GM21528 (cell line): ENCODE data around the gene ISCU.
A peak's percentile ranks its signal among the peaks of the same experiment; 100 is the strongest.
"Not testable (repeated sequence)": the region's sequence is repeated elsewhere in the genome, so short reads cannot be mapped to it uniquely, and the experiment has no call there.

Experiments
- ATAC-seq: cut with Tn5 transposase; IDR thresholded peaks from one replicate; pipeline ENCODE4 v1.9.1; 2021; ENCODE audit warnings: mild to moderate bottlenecking, moderate library complexity; ENCODE audit not compliant: unreplicated experiment, low FRiP score

The ISCU gene

GRCh38 chr12:108542320-108542719 is 20.1 kb upstream of the ISCU start:
- no peak for ATAC-seq

- no peak for ATAC-seq
Measured at GRCh38 chr12:108543652-108544051, 18.7 kb upstream of the ISCU start.

- no peak for ATAC-seq
Measured at GRCh38 chr12:108547686-108548085, 14.7 kb upstream of the ISCU start.

- ATAC-seq = no peak
Measured at GRCh38 chr12:108548954-108549521, 13.4 kb upstream of the ISCU start.

- ATAC-seq = no peak
Measured at GRCh38 chr12:108551535-108551934, 10.9 kb upstream of the ISCU start.

GRCh38 chr12:108553799-108554198 is 8.6 kb upstream of the ISCU start:
- no peak for ATAC-seq

GRCh38 chr12:108555383-108555782 is 7.0 kb upstream of the ISCU start:
- ATAC-seq = not testable (repeated sequence)

- no peak for ATAC-seq
Measured at GRCh38 chr12:108559007-108559655, 3.3 kb upstream of the ISCU start.

GRCh38 chr12:108559748-108560147 is 2.6 kb upstream of the ISCU start:
- ATAC-seq = no peak

- ATAC-seq = no peak
Measured at GRCh38 chr12:108560321-108560721, 2.1 kb upstream of the ISCU start.

GRCh38 chr12:108560752-108561719 is 1.4 kb upstream of the ISCU start, which contains the start of gene SART3:
SART3 (minus strand) TSS chr12:108561173; CDS start chr12:108561154, 19 bp downstream.
- ATAC-seq = peak; percentile 39

GRCh38 chr12:108561852-108562347 is 496 bp upstream of the ISCU start:
- ATAC-seq = no peak

- peak; percentile 43 for ATAC-seq
Measured at GRCh38 chr12:108563136-108563803, 874 bp downstream of the ISCU start.

GRCh38 chr12:108563804-108564151 is 1.4 kb downstream of the ISCU start:
- no peak for ATAC-seq

GRCh38 chr12:108564724-108565123 is 2.3 kb downstream of the ISCU start:
- no peak for ATAC-seq

- ATAC-seq = no peak
Measured at GRCh38 chr12:108565146-108565545, 2.8 kb downstream of the ISCU start.

- ATAC-seq = no peak
Measured at GRCh38 chr12:108565976-108566375, 3.6 kb downstream of the ISCU start.

GRCh38 chr12:108566452-108566851 is 4.1 kb downstream of the ISCU start:
- ATAC-seq = no peak

- no peak for ATAC-seq
Measured at GRCh38 chr12:108567406-108568337, 5.3 kb downstream of the ISCU start.
